GM12873 (cell line): ENCODE measurements around the gene KMT2B.

Experiments used
- CTCF ChIP-seq: IDR thresholded peaks from 2 replicates; pipeline ENCODE4 v1.5.1; 2012; ENCODE audit warnings: low read depth, mild to moderate bottlenecking, moderate library complexity, low read length, control low read depth; ENCODE audit not compliant: insufficient read depth; ENCODE audit errors: missing control alignments

The KMT2B gene

DNA sequence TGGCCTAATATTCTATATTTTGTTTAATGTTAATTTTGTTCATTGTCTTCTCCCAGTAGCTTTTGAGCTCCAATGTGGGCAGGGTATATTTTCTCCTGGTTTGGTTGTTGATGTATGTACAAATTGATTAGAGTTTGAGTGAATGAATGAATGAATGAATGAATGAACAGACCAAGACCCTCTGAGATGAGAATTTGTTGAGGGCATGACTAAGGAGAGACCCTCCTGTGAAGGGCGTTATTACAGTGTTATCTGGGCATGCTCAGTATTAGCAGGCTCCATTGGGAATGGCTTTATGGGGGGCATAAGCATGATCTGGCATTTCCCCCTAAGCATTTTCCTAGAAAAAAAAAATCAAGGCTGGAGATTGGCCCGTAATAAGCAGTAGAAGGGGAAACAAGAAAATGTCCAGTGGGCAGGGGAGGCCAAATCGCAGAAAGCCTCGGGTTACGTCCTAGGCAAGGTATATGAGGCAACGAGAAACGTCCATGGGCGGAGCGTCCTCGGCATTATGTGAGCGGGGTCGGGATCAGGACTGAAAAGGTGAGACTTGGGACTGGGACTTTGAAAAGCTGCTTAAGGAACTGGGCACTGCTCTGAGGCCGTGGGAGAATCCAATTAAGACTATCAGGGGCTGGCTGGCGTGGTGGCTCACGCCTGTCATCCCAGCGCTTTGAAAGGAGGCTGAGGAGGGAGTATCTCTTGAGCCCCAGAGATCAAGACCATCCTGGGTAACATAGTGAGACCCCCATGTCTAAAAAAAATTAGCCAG, 56.7 kb downstream of the KMT2B start:
- no peak for TF ChIP-seq CTCF

DNA sequence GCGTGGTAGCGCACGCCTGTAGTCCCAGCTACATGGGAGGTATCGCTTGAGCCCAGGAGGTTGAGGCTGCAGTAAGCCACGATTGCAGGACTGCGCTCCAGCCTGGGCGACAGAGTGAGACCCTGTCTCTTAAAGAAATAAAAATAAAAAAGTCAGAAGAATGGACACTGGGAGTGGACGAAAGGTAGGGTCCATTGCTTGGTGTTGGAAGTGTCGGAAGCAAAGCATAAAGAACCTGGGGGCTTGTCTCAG, 57.2 kb downstream of the KMT2B start:
- no peak for TF ChIP-seq CTCF

DNA sequence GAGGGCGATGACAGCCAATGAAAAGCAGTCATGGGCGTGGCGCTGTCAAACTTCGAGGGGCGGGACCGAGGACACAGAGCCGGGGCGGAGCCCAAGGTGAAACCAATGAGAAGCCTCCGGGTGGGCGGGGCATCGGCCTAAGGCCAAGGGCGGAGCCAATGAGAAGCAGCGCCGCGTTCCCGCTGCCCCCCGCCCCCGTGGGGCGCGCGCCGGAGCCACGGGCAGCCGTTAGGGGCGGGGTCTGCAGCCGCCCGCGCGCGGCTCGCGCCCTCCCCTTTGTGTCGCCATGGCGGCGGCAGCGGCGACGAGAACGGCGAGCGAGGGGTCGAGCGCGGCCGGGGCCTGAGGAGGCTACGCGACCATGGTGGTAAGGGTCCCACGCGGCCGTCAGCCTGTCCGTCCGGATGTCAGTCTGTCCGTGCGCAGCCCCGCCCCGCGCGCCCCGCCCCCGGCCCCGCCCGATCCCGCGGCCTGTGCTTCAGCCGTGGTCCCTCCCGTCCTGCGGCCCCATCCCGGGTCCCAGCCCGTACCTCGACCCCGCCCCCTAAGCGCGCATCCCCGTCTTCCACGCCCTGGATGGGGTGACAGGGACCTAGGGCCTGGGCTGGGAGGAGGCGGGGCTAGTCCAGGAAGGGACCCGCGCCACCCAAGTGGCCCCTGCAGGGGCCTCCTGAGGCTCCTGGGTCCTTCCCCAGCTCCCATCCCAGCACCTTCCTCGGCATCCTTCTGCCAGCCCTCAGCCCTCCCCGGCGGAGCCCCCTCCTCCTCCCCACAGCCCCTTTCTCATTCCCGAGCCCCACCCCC, 57.7 kb downstream of the KMT2B start, which contains the start of gene ARHGAP33:
ARHGAP33 (plus strand) TSS at position 267 of the 804 bp plus-strand sequence; CDS start at position 362, 95 bp downstream.
- TF ChIP-seq CTCF, result no peak

- TF ChIP-seq CTCF, result no peak
Observed at GRCh38 chr19:35776102-35776788, 58.4 kb downstream of the KMT2B start.

DNA sequence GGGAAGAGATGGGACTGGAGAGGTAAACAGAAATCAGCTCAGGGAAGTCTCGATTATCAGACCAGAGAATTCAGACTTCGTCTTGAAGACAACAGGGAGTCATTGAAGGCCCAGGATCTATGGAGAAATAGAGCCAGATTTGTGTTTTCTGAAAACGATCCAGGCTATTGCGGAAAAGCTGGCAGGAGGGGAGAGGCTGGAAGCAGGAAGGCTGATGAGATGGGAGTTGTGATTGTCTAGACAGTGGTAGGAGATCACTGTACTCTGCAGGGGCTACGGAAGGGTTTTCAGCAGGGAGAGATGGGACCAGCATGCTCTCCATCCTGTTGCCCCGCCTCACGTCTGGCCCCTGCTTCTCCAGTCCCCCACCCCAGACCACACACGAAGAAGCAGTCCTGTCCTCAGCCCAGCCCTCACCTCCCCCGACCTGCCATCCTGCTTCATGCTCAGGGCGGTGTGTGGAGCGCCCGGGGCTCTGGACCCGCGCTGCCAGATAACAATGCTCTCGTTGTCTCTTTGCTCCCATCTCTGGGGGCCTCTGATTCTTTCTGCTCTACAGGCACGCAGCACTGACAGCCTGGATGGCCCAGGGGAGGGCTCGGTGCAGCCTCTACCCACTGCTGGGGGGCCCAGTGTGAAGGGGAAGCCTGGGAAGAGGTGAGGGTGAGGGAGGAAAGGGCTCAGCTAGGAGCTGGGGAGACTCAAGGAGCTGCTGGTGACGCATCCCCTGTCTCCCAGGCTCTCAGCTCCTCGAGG, 59.5 kb downstream of the KMT2B start:
- no peak for TF ChIP-seq CTCF

DNA sequence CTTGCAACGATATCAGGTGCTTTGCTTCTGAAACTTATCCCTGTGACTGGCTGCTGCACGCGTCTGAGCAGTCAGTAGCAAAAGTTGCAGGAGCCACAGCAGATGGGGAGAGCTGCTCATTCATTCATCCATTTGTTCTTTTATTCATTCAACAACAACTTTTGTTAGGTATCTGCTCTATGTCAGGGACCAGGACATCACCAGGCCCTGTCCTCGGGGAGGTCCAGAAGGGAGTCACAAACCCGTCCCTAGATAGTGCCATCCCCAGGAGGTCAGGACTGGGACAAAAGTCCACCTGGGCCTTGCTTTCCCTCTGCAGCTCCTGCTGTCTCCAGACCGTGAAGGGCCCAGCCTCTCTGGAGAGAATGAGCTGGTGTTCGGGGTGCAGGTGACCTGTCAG, 60.2 kb downstream of the KMT2B start:
- TF ChIP-seq CTCF, result no peak
